Measurements from ENCODE around the gene TNXB.
"Not testable (repeated sequence)": the region's sequence is repeated elsewhere in the genome, so short reads cannot be mapped to it uniquely, and the experiment has no call there.

Gene TNXB

DNA sequence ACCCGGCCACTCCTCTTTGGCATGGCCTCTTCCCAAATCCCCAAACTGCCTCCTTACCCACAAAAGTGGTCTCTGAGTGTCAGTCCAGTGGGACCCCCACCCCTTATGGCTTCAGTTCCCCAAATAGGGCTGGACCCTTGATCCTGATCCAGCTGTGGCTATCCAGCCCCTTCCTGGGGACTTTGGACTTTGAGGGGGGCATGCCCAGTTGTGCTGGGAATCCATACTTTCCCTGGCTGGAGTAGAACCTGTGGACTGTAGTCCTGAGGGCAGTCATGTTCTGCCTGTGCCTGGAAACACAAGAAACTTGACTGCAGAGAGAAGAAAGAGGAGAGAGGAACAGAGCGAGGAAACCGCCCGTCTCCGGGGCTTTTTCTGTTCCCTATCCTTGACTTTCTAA, 72.0 kb downstream of the TNXB start:
- DNase-seq (ENCODE audit: low read depth): not testable (repeated sequence)

GRCh38 chr6:32035283-32036013, 73.7 kb downstream of the TNXB start:
- H3K4me3 ChIP-seq (ENCODE audit: control insufficient read depth, low read depth, low read length); DNase-seq (ENCODE audit: low read depth): not testable (repeated sequence)

More for the DNA sequence above, 72.0 kb downstream of the TNXB start:
- not testable (repeated sequence) for H3K4me3 ChIP-seq (ENCODE audit: control insufficient read depth, low read depth, low read length)

- not testable (repeated sequence) for H3K4me3 ChIP-seq (ENCODE audit: control insufficient read depth, low read depth, low read length); DNase-seq (ENCODE audit: low read depth)
Observed at GRCh38 chr6:32029553-32029952, 79.6 kb downstream of the TNXB start.

- H3K4me3 ChIP-seq (ENCODE audit: control insufficient read depth, low read depth, low read length); DNase-seq (ENCODE audit: low read depth): not testable (repeated sequence)
Observed at GRCh38 chr6:32028631-32029030, 80.5 kb downstream of the TNXB start.

DNA sequence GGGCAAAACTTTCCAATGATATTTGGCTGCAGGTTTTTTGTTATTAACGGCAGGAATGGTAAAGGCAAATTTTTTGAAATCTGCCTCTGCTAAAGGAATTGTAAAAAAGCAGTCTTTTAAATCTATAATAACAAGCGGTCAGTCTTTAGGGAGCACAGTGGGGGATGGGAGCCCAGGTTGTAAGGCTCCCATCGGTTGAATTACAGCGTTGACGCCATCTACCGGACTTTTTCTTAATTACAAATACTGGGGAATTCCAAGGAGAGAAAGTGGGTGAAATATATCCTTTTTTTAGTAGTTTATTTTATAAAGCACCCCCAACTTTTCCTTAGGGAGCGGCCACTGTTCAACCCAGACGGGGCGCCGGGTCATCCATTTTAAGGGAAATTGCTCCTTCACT, 87.0 kb downstream of the TNXB start:
- H3K4me3 ChIP-seq (ENCODE audit: control insufficient read depth, low read depth, low read length); DNase-seq (ENCODE audit: low read depth): not testable (repeated sequence)

DNA sequence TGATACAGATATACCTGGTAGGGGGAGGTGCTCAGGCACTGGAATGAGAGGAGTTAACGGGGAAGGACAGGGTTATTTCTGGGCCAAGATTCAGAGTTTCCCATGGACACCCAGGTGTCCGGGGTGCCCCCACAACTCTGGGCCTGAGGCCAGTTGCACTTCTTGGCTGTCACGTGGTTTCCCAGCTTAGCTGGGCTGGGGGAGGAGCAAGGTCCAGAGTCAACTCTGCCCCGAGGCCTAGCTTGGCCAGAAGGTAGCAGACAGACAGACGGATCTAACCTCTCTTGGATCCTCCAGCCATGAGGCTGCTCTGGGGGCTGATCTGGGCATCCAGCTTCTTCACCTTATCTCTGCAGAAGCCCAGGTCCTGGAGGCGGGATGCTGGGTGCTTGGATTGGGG, 94.6 kb downstream of the TNXB start, which contains the start of gene C4B:
Gene C4B (plus strand): TSS at position 249 of the 400 bp plus-strand sequence. CDS start 51 bp downstream, at position 300.
- not testable (repeated sequence) for H3K4me3 ChIP-seq (ENCODE audit: control insufficient read depth, low read depth, low read length); DNase-seq (ENCODE audit: low read depth)

GRCh38 chr6:32013738-32014137, 95.4 kb downstream of the TNXB start:
- H3K4me3 ChIP-seq (ENCODE audit: control insufficient read depth, low read depth, low read length); DNase-seq (ENCODE audit: low read depth): not testable (repeated sequence)

DNA sequence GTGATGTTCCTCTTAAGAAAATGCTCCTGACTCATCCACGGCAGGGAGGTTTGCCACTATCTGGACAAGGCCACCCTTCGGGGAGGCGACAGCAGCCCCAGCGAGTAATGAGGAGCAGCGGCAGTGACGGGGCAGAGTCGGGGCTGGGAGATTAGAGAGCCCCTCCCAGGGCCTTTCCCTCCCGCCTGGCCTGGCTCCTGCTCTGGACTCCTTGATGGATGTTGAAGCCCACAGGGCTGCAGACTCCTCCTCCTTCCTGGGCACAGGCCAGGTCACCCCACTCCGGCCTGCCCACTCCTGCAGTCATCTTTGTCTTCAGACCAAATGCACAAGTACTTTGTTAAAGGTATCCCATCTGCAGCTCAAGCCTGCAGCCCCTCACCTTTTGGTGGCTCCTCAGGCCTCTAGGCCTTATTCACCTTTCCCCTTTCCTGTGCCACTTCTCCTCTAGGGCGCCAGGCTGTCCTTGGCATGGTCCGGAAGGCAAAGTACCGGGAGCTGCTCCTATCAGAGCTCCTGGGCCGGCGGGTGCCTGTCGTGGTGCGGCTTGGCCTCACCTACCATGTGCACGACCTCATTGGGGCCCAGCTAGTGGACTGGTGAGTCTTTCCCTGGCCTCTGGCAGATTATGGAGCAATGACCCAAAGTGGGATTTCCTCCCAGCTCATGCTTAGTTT, 96.1 kb downstream of the TNXB start:
- DNase-seq (ENCODE audit: low read depth); H3K4me3 ChIP-seq (ENCODE audit: control insufficient read depth, low read depth, low read length): not testable (repeated sequence)

GRCh38 chr6:32010856-32011530, 98.1 kb downstream of the TNXB start:
- not testable (repeated sequence) for H3K4me3 ChIP-seq (ENCODE audit: control insufficient read depth, low read depth, low read length); DNase-seq (ENCODE audit: low read depth)

- H3K4me3 ChIP-seq (ENCODE audit: control insufficient read depth, low read depth, low read length); DNase-seq (ENCODE audit: low read depth): not testable (repeated sequence)
Observed at GRCh38 chr6:32009537-32009936, 99.6 kb downstream of the TNXB start.

DNA sequence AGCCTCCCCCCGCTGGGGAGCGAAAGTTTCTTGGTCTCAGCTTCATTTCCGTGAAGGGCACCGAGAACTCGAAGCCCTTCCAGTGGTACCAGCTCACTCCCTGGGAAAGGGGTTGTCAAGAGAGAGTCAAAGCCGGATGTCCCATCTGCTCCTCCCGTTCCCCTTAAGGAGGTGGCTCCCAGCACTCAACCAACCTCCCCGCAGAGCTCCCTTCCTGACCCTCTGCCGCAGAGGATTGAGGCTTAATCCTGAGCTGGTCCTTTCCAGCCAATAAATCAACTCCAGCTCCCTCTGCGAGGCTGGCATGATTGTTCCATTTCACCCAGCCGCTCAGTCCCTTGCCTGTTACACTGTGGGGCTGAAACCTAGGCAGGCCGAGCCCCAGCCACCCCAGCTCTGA, 100.5 kb downstream of the TNXB start:
- H3K4me3 ChIP-seq (ENCODE audit: control insufficient read depth, low read depth, low read length); DNase-seq (ENCODE audit: low read depth): not testable (repeated sequence)

DNA sequence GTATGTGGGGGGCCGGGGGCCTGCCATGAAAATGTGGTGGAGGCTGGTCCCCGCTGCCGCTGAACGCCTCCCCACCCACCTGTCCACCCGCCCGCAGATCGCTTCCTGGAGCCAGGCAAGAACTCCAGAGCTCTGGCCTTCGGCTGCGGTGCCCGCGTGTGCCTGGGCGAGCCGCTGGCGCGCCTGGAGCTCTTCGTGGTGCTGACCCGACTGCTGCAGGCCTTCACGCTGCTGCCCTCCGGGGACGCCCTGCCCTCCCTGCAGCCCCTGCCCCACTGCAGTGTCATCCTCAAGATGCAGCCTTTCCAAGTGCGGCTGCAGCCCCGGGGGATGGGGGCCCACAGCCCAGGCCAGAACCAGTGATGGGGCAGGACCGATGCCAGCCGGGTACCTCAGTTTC, 101.1 kb downstream of the TNXB start:
- DNase-seq (ENCODE audit: low read depth); H3K4me3 ChIP-seq (ENCODE audit: control insufficient read depth, low read depth, low read length): not testable (repeated sequence)

GRCh38 chr6:32007086-32007485, 102.1 kb downstream of the TNXB start:
- not testable (repeated sequence) for H3K4me3 ChIP-seq (ENCODE audit: control insufficient read depth, low read depth, low read length); DNase-seq (ENCODE audit: low read depth)

DNA sequence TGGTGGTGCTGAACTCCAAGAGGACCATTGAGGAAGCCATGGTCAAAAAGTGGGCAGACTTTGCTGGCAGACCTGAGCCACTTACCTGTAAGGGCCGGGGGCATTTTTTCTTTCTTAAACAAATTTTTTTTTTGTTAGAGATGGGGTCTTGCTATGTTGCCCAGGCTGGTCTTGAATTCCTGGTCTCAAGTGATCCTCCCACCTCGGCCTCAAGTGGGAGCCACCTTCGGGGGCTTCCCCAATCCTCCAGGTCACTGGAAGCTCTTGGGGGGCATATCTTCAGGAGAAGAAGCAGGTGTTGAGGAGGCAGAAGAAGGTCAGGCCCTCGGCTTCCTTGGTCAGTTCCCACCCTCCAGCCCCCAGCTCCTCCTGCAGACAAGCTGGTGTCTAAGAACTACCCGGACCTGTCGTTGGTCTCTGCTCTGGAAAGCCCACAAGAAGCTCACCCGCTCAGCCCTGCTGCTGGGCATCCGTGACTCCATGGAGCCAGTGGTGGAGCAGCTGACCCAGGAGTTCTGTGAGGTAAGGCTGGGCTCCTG, 103.1 kb downstream of the TNXB start:
- H3K4me3 ChIP-seq (ENCODE audit: control insufficient read depth, low read depth, low read length); DNase-seq (ENCODE audit: low read depth): not testable (repeated sequence)

DNA sequence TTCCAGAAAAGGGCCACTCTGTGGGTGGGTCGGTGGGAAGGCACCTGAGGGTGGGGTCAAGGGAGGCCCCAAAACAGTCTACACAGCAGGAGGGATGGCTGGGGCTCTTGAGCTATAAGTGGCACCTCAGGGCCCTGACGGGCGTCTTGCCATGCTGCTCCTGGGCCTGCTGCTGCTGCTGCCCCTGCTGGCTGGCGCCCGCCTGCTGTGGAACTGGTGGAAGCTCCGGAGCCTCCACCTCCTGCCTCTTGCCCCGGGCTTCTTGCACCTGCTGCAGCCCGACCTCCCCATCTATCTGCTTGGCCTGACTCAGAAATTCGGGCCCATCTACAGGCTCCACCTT, 103.6 kb downstream of the TNXB start:
- DNase-seq (ENCODE audit: low read depth): not testable (repeated sequence)

GRCh38 chr6:32004864-32005537, 104.1 kb downstream of the TNXB start:
- not testable (repeated sequence) for H3K4me3 ChIP-seq (ENCODE audit: control insufficient read depth, low read depth, low read length); DNase-seq (ENCODE audit: low read depth)

More for the DNA sequence above, 103.6 kb downstream of the TNXB start:
- not testable (repeated sequence) for H3K4me3 ChIP-seq (ENCODE audit: control insufficient read depth, low read depth, low read length)

- H3K4me3 ChIP-seq (ENCODE audit: control insufficient read depth, low read depth, low read length); DNase-seq (ENCODE audit: low read depth): not testable (repeated sequence)
Observed at GRCh38 chr6:32004393-32004792, 104.7 kb downstream of the TNXB start.

DNA sequence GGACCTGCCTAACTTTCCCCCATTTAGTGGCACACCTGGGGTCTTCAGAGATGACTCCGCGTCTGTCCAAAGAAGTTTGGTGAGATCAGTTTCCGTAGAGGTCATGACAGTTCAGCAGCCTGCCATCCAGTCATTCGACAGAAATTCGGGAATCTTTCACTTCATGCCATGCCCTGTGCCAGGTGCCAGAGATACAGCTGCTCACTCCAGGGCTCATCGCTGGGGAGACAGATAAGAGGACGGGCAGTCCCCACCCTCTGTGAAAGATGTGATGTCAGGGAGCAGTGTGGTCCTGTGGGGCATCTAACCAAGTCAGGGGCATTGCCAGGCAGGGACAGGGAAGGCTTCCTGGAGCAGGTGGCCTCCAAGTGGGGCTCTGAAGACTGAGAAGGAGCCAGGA, 105.8 kb downstream of the TNXB start:
- not testable (repeated sequence) for DNase-seq (ENCODE audit: low read depth); H3K4me3 ChIP-seq (ENCODE audit: control insufficient read depth, low read depth, low read length)

Measured in fibroblast of mammary gland (primary cell).